GM21381 (cell line): ENCODE results near the gene BCL7B.
"Not testable (repeated sequence)": the region's sequence is repeated elsewhere in the genome, so short reads cannot be mapped to it uniquely, and the experiment has no call there.

Source experiments
- ATAC-seq: cut with Tn5 transposase; IDR thresholded peaks from one replicate; pipeline ENCODE4 v1.9.1; 2021; ENCODE audit warnings: mild to moderate bottlenecking, moderate library complexity; ENCODE audit not compliant: unreplicated experiment

The BCL7B gene

DNA sequence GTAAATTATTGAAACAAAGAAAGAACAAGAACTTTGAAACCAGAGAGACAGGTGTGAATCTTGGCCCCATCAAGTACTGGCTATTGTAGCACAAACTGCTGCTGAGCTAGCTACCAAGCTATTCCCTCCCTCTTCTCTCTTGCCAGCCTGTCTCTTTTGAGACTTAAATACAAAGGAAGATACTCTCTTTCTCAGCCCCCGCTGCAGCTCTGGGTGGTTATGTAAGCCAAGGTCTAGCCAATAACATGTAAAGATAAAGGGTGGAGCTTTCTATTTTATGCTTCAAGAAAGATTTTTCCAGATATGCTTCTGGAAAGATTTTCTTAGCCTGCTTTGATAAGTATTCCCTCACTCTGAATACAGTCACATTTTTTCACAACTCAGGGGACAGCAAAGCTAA lies 52.6 kb downstream of the BCL7B start:
- no peak for ATAC-seq

- no peak for ATAC-seq
These were observed 53.5 kb downstream of the BCL7B start for GRCh38 chr7:73504017-73504416.

DNA sequence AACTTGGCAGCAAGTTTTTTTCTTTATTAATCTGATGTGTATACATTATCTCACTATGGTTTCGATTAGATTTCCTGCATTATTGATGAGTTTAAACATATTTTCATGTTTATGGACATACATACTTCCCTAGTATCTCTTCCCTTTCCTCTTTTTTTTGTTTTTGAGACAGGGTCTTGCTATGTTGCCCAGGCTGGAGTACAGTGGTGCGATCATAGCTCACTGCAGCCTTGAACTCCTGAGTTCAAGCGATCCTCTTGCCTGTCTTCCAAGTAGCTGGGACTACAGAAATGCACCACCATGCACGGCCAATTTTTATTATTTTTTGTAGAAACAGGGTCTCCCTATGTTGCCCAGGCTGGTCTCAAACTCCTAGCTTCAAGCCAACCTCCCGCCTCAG lies 54.3 kb downstream of the BCL7B start:
- no peak for ATAC-seq

GRCh38 chr7:73496626-73497025 lies 60.9 kb downstream of the BCL7B start:
- no peak for ATAC-seq

DNA sequence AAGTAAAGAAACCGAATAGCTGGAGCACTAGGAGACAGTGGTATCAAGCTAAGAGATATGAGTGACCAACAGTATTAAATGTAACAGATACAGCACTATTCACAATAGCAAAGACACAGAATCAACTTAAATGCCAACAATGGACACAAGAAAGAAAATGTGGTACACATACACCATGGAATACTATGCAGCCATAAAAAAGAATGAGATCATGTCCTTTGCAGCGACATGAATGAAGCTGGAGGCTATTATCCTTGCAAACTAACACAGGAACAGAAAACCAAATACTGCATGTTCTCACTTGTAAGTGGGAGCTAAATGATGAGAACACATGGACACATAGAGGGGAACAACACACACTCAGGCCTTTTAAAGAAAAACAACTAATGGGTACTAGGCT lies 62.0 kb downstream of the BCL7B start:
- not testable (repeated sequence) for ATAC-seq

DNA sequence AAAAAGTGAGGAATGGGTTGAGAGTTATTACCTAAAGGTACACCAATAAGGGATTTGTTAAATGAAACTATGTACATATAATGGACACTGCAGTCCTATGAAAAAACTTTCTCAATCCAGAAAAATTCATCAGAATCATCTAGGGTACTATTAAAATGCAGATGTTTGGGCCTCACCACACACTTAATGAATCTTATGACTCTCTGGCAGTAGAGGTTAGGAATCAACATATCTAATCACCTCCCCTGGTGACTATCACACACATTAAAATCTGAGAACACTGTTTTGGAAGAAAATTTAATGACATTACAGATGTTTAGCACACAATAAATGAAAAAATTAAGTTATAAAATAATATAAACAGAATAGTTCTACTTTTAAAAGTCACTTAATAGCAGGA lies 67.5 kb downstream of the BCL7B start:
- no peak for ATAC-seq

DNA sequence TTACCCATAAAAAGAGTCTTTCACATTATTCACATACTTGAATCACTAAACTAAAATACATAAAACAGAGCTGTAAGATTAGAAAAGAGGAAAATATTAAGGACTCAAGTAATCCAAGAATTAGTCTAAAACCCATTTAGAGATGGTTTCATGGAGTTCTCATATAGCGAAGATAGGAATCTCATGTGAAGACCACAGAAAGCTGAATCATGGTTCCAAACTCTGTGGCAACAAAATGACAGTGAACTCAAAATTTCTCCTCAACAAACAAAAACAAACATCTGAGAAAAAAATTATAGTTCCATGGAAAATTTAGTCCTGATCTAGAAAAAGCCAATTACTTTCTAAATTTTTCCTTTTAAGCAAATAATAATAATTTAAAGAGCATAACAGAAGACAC lies 70.0 kb downstream of the BCL7B start:
- ATAC-seq = no peak
